T-helper 17 cell (primary cell): ENCODE data around the gene UTF1. TPM values are rescaled to one million over a fixed set of nuclear protein-coding genes. Genes with fewer than 3 reads are reported as not detected.

ENCODE experiments used
- ATAC-seq: fragments of 150-1000 bp; cut with Tn5 transposase; 2 replicates; pipeline ENCODE4 v1.10.0; 2021; ENCODE audit warnings: mild to moderate bottlenecking, moderate library complexity
- DNase-seq, 3 donors: peaks; one replicate each; pipeline versions ENCODE4 v3.0.0 to v3.0.0-alpha.2; 2020 to 2021
- H3K9me3 ChIP-seq: one replicate; pipeline ENCODE4 v1.7.0; 2013; ENCODE audit warnings: low read length, mild to moderate bottlenecking; ENCODE audit not compliant: control insufficient read depth, poor library complexity, severe bottlenecking
- H3K27ac Mint-ChIP-seq: one replicate; pipeline ENCODE4 v1.8.0; 2022; ENCODE audit warnings: mild to moderate bottlenecking, moderate library complexity, mixed read lengths
- H3K27me3 Mint-ChIP-seq: one replicate; pipeline ENCODE4 v1.8.0; 2022; ENCODE audit warnings: mixed read lengths
- H3K36me3 Mint-ChIP-seq: one replicate; pipeline ENCODE4 v1.8.0; 2022; ENCODE audit warnings: low read depth, mixed read lengths
- H3K4me1 Mint-ChIP-seq: one replicate; pipeline ENCODE4 v1.8.0; 2022; ENCODE audit warnings: mild to moderate bottlenecking, mixed read lengths
- H3K4me3 Mint-ChIP-seq: one replicate; pipeline ENCODE4 v1.8.0; 2022; ENCODE audit warnings: mild to moderate bottlenecking, moderate library complexity, mixed read lengths
- total RNA-seq, 4 donors: library from RNA in 2 of 4; stranded (reverse) in 2 of 4; gene quantifications; one replicate each; pipeline ENCODE4 v1.2.3 and lab custom pipeline; 2022 to 2026

UTF1 gene
- total RNA-seq, 2 donors from 2014 or later, result not detected

DNA sequence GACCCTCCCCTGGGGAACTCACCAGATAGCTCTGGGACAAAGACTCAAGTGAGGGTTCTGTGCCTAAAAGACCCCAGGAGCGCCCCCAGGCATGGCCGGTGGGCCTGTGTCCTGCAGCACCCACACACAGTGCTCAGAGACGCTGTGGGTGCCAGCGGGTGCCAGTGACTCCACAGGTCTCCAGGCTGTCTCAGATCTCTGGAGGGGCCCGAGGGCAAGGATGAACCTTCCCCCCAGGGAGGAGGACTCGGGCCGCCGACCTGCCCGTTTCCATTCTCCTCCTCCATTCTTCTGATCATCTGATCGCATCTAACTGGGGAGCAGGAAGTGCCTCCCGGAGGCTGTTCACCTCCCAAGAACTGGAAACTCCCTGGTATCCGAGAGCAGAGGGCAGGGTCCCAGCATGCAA is 45.7 kb downstream of the UTF1 start:
- no peaks in the 10 kb centered on the region for H3K27me3 Mint-ChIP-seq
- H3K4me1 Mint-ChIP-seq, result peaks cover 24% of the 10 kb centered on the region
- H3K27ac Mint-ChIP-seq, result peak overlapping the region; percentile 96
- peak overlapping the region; percentile 95 for H3K4me3 Mint-ChIP-seq
- ATAC-seq, result peak; percentile 29
- DNase-seq, result peak in 1 of 3 donors; percentile 39
- H3K36me3 Mint-ChIP-seq, result no peaks in the 10 kb centered on the region
- H3K9me3 ChIP-seq, result no peaks in the 10 kb centered on the region

GRCh38 chr10:133276100-133276434 is 46.0 kb downstream of the UTF1 start:
- peak overlapping the region; percentile 95 for H3K4me3 Mint-ChIP-seq
- no peaks in the 10 kb centered on the region for H3K27me3 Mint-ChIP-seq
- no peaks in the 10 kb centered on the region for H3K36me3 Mint-ChIP-seq
- peaks cover 24% of the 10 kb centered on the region for H3K4me1 Mint-ChIP-seq
- H3K27ac Mint-ChIP-seq, result peak overlapping the region; percentile 96
- DNase-seq (no peak), ATAC-seq (no peak)
- no peaks in the 10 kb centered on the region for H3K9me3 ChIP-seq

- peak; percentile 62 to 74 (median 68) for DNase-seq
- Mint-ChIP-seq H3K27ac (peak within 1 kb of the TSS; percentile 96), H3K4me3 (peak within 1 kb of the TSS; percentile 95), H3K36me3 (no peaks in the 10 kb centered on the region), H3K27me3 (no peaks in the 10 kb centered on the region), H3K4me1 (peaks cover 24% of the 10 kb centered on the region)
- peak; percentile 43 for ATAC-seq
- no peaks in the 10 kb centered on the region for H3K9me3 ChIP-seq
Measured at GRCh38 chr10:133276435-133277201, 46.6 kb downstream of the UTF1 start, which contains the start of gene ADAM8. Gene ADAM8, minus strand, starts transcription at chr10:133276868. Its CDS starts 51 bp downstream, at chr10:133276817.

- Mint-ChIP-seq H3K36me3 (no peaks in the 10 kb centered on the region), H3K4me3 (peak overlapping the region; percentile 95), H3K27ac (peak overlapping the region; percentile 94), H3K27me3 (no peaks in the 10 kb centered on the region), H3K4me1 (peaks cover 22% of the 10 kb centered on the region)
- DNase-seq (no peak), ATAC-seq (no peak)
- H3K9me3 ChIP-seq, result no peaks in the 10 kb centered on the region
Measured at GRCh38 chr10:133277277-133277992, 47.4 kb downstream of the UTF1 start.

- DNase-seq (no peak), ATAC-seq (no peak)
- Mint-ChIP-seq H3K27ac (peak overlapping the region; percentile 94), H3K27me3 (no peaks in the 10 kb centered on the region), H3K36me3 (no peaks in the 10 kb centered on the region), H3K4me1 (peaks cover 22% of the 10 kb centered on the region), H3K4me3 (peak overlapping the region; percentile 84)
- no peaks in the 10 kb centered on the region for H3K9me3 ChIP-seq
Measured at GRCh38 chr10:133277993-133278576, 48.1 kb downstream of the UTF1 start.

DNA sequence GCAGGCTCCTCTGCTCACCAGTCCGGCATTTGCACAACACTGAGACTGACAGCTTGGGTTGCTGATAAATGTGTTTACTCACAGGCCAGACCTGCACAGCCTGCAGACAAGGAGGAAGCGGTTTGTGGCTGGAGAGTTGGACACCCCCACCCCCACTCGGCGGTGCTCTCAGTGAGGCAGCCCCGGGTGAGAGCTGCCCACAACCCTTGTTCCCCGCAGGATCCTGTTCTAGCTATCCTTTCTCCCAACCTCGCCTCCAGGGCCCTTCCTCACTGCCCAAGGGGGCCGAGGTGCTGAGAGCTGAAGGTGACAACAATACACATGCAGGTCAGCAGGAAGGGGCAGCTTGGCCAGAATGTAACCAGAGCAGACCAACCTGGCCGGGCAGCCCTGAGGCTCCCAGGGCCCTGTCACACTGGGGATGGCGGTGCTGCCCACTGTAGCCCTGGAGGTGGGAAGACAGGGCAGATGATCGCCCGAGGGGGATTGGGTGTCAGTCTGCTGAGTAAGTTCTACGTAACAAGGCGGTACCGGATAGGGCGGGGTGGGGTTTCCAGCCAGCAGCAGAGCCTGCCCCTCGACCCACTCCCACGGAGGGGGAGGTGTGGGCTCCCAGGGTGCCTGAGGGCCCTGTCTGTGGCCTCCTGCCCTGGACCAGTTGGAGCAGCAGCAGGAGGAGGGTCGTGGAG is 48.7 kb downstream of the UTF1 start:
- DNase-seq, result peak; percentile 57 to 64 (median 58)
- Mint-ChIP-seq H3K4me1 (peaks cover 22% of the 10 kb centered on the region), H3K4me3 (peak overlapping the region; percentile 84), H3K27ac (peak overlapping the region; percentile 94), H3K27me3 (no peaks in the 10 kb centered on the region), H3K36me3 (peaks cover 1% of the 10 kb centered on the region)
- H3K9me3 ChIP-seq, result no peaks in the 10 kb centered on the region
- ATAC-seq, result peak; percentile 48

DNA sequence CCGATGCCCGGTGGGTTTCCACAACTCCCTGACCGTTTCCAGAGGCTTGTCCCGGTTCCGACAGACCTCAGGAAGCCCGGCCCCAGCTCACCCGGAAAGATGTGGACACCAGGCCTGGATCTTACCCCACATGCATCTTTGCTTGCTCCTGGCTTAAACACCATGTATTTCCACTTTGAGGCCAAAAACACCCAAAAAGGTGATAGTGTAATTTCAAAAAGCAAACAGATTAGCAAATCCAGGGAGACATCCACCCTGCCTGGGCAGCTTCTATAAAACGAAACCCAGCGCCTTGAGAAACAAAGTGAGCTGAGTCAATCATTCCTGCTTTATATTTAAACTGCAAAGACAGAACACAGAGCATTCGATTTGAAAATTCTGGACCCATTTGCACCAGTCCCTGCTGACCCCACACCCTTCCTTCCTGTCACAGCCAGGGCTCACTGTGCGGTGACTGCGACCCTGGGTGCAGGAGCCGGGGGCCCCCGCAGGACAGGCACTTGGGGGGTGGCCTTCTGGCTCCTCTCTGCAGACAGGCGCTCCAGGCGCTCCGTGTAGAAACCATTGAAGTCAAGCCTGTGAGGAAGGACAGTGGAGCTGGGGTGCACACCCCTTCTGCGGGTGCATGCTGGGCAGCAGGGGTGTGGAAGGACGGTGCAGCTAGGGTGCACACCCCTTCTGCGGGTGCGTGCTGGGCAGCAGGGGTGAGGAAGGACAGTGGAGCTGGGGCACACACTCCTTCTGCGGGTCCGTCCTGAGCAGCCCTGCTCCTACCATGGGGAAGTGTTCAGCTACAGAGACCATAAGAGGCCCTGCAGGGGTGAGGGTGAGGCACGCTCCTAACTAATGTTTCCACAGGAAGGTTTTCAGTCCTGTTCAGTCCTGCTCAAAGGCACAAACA is 49.6 kb downstream of the UTF1 start:
- H3K27ac Mint-ChIP-seq, result peak overlapping the region; percentile 94
- DNase-seq (no peak), ATAC-seq (no peak)
- H3K4me1 Mint-ChIP-seq, result peaks cover 22% of the 10 kb centered on the region
- H3K9me3 ChIP-seq, result no peaks in the 10 kb centered on the region
- H3K27me3 Mint-ChIP-seq, result no peaks in the 10 kb centered on the region
- H3K4me3 Mint-ChIP-seq, result no peak overlapping the region
- H3K36me3 Mint-ChIP-seq, result peaks cover 5% of the 10 kb centered on the region

- peak overlapping the region; percentile 94 for H3K27ac Mint-ChIP-seq
- peaks cover 5% of the 10 kb centered on the region for H3K36me3 Mint-ChIP-seq
- no peaks in the 10 kb centered on the region for H3K9me3 ChIP-seq
- H3K4me1 Mint-ChIP-seq, result peaks cover 19% of the 10 kb centered on the region
- no peak overlapping the region for H3K4me3 Mint-ChIP-seq
- no peaks in the 10 kb centered on the region for H3K27me3 Mint-ChIP-seq
- DNase-seq (no peak), ATAC-seq (no peak)
Measured at GRCh38 chr10:133280391-133281059, 50.5 kb downstream of the UTF1 start.

DNA sequence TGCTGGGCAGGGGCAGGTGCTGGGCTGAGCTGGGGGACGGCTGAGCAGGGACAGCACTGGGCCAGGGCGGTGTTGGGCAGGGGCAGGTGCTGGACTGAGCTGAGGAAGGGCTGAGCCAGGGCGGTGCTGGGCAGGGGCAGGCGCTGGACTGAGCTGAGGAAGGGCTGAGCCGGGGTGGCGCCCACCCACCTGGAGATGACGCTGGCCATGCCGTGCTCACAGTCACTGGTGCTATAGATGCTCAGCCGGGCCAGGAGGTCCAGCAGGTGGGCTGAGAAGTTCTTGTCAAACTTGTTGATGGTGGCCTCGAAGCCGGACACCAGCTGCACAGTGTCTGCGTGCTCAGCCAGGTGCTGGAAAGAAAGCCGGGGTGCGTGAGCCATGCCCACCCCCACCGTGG is 51.1 kb downstream of the UTF1 start:
- Mint-ChIP-seq H3K4me3 (no peak overlapping the region), H3K4me1 (peaks cover 21% of the 10 kb centered on the region), H3K27me3 (no peaks in the 10 kb centered on the region), H3K36me3 (peaks cover 7% of the 10 kb centered on the region), H3K27ac (no peak overlapping the region)
- H3K9me3 ChIP-seq, result no peaks in the 10 kb centered on the region
- DNase-seq (no peak), ATAC-seq (no peak)
